NCI-H748 (cell line): ENCODE measurements around the gene SIPA1L3.
"Not testable (repeated sequence)": the region's sequence is repeated elsewhere in the genome, so short reads cannot be mapped to it uniquely, and the experiment has no call there.

Source experiments
- DNase-seq: peaks from one replicate; lab custom pipeline; 2025; ENCODE audit not compliant: unreplicated experiment; lab: John Stamatoyannopoulos, UW

Gene SIPA1L3

DNA sequence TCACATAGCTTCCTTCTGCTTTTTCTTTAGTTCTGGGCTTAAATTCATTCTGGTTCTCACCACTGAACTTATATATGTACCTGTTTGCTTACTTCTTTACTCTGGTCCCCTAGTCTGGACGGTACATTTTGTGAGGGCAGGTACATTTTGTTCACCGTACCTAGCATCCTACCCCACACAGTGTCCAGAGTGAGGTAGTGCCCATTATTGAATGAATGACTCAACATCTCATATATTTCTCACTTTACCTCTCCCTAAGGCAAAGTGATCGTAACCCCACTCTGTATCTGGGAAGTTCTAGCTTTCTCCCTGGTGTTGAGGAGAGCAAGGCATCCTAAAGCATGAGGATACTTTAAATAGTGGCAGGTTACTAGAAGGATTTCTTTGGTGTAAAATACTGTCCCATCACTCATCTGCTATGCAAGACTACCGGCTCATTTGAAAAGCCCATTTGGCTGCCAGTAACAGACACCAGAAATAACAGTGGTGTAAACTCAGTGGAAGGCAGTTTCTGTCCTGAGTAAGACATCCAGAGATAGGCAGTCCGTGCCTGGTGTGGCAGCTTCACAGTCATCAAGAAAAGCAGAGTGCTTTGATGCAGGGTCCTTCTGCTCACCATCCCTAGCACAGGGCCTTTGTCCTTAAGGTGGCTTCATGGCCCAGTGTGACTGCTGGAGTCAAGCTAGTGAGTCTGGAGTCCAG is 111.8 kb downstream of the SIPA1L3 start:
- DNase-seq, result no peak

DNA sequence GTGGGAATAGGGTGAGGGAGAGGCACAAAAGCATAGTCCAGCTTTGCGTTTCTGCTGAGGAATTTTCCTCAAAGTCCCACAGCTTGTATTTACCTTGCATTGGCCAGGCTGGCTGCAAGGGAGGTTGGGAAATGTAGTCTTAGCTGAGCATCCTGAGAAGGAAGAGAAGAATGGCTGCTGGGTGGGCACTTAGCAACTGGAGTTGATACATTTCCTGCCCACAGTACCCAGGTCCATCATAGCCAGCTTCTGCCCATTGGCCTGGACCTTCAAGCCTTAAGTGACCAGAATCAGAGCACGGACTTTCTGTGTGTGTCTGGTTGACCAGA is 112.4 kb downstream of the SIPA1L3 start:
- DNase-seq, result no peak

DNA sequence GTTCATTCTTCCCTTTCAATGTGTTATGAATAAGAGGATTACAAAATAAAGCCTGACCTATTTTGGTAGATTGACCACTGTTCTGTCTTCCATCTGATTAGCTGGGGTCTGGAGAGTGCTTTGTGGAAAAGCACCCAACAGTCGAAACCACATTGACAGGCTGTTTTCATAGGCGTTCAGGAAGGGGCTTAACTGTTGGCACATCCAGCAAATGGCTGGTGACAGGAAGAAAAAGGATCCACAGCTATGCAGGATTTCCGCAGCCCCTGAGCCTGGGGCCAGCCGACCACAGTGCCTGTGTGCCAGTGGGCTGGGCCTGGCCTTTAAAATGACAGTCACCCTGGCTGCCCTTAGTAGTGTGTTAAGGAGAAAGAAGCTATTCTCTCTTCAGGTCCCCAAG is 113.3 kb downstream of the SIPA1L3 start:
- no peak for DNase-seq

DNA sequence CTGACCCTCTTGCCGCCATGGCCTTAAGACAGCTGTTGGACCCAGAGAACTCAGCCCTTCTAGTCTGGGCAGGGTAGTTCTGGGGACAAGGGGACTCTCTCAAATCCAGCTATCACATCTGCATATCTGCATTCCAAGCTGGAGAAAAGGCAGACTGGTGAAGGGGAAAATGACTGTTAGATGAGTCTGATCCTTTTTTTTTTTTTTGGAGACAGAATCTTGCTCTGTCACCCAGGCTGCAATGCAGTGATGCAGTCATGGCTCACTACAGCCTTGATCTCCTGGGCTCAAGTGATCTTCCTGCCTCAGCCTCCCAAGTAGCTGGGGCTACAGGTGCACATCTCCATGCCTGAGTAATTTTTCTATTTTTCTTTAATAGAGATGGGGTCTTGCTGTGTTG is 114.3 kb downstream of the SIPA1L3 start:
- DNase-seq, result no peak

DNA sequence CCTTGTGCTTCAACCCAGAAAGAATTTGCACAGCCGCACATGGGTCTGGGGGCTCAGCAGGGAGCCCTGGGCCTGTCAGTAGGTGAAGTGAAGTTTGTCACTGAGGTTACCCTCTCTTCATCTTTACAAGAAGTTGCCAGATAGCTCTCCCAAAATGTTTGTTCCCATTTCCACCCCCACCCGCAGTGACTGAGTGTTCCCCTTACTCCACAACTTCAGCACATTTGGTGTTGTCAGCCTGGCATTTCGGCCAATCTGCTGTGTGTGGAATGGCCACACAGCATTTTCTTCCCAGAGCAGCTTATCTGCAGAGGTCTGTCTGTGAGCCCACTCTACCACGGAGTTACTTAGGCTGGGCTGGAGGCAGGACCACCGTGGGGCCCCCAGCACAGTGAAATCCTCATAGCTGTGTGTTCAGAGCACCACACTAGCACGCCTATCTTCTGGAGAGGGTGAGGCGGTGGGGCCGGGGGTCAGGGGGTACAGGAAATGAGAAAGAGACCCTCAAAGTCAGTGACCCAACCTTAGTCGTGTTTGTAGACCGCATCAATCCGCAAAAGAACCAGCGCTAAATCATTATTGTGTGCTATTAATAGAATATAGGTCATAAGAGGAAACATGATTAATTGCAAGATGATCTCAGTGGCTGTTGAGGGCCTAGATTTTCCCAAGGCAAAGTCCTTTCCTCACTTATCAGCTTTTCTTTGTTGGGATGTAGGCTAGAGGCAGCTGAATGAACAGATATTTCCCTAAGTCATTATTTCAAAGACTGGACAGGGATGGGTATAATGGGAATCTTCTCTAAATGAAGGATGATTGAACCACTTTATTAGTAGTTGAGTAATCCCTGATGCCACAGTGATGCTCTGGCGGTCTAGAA is 116.0 kb downstream of the SIPA1L3 start:
- DNase-seq, result no peak

DNA sequence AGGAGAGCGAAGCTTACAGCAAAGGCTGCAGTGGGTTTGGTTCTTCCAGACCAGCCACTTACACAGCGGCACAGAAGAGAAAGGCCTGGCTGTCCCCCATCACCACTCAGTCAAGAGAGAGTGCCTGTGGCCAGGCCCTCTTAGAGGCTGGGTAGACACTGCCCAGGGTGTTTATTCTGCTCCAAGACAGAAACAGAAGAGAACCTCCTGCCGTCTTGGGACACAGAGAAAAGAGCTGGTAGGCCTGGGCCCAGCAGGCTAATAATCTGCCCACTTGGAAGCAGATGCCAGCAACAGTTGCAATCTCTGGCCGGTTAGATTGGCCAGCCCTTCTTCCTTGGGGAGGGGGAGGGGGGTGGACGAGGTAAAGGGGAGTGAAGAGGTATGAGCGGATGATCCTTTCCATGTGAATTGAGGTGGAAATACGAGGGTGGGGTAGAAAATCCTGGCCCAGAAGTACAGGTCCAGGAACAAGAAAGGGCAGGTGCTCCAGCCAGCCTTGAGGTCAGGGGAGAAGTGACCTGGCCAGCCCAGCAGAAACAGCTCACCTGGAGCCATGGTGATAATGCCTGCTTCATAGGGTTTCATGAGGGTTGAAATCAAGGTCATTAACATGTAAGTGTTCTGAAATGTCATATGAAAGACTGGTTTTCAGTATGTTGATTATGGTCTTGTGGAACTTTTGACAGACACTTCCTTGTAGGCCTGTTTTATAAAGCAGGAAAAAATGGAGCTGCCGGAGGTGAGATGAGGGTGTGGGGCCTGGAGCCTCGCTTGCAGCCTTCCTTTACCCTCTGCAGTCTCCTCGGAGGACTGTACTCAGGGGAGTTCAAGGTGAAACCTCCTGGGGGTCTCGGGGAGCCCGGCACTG is 116.9 kb downstream of the SIPA1L3 start:
- DNase-seq, result no peak

DNA sequence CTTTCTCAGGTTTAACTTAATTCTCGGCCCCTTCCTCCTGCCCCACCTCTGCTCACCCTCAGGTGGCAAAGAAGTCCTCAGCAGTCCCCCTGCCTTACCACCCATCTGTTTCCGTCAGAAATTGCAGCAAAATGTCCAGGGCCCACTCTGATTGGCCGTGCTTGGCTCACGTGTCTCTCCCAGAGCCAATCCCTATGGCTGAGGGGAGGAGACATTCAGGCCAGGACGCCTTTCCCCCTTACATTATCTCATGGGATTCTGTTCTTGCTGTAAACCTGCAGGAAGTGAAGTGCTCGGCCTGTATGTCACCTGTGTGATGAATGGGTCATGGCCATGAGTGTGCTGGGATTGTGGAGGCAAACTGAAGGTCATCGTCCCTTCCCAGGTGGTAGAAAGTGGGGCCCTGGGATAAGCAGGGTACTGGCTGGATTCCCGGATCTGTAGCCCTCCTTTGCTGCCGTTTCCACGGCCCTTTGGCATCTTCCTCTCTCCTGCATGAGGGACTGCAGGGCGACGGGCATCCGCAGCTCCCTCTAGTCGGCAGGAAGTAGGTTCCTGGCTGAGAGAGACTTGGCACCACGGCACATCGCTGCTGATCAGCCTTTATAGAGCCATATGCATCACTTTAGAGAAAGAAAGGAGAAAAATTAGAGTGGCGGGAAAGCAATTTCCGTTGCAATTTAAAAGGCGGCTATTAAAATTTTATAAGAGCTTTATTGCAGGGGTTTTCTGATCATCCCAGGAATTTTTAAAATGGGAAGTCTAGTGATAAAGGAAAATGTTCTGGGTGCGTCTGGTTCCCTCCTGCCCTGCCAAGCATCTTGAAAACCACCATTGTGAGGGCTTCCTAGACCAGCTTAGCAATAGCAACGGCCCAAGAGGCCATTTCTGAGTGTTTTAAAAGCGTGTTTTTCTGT is 118.2 kb downstream of the SIPA1L3 start:
- no peak for DNase-seq

DNA sequence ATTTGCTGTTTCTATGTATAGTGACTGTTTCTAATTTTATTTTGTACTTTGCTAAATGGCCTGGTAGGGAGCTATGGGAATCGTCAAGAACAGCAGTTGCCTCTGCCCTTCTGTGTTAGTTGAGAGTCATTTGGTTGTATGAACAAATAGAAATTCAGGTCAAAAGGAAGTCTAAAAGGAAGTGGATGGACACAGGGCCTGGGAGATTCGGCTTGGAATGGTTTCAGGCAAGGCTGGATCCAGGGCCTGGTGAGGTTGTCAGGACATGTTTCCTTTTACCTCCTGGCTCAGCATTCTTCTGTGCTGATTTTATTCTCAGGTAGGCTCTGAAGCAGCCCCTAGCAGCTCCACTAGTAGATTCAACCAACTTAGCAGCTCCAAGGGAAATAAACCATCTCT is 118.9 kb downstream of the SIPA1L3 start:
- no peak for DNase-seq

DNA sequence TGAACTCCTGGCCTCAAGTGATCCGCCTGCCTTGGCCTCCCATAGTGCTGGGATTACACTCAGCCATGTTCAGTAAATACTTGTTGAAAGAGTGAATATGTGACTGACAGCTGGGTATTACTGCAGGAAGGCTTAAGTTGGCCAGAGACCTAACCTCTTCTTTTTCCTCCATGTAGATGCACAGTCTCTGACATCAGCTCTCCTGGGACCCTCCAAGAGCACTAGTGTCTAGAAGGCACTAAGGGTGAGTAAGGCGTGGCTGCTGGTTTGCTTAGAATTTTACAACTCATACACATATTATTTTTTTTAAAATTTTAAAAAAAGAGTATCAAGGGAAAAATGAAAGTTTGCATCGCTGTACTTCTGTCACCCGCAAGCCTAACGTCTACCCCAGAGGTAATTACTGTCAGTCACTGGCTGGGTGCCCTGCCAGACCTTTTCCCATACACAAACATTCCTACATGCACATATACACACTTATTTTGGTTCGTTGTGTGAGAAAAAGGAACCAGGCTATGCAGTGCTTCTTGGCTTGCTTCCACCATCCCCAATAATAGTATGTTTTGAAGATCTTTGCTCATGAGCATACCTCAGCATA is 122.0 kb downstream of the SIPA1L3 start:
- no peak for DNase-seq

DNA sequence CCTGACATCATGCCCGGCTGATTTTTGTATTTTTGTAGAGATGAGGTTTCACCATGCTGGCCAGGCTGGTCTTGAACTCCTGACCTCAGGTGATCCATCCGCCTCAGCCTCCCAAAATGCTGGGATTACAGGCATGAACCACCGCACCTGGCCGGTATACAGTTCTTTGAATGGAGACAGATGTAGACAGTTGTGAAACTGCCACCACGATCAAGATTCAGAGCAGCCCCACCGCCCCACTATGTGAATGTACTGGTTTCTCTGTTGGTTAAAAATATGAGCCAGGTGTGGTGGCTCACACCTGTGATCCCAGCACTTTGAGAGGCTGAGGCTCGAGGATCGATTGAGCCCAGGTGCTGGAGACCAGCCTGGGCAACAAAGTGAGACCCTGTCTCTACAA is 123.0 kb downstream of the SIPA1L3 start:
- not testable (repeated sequence) for DNase-seq

DNA sequence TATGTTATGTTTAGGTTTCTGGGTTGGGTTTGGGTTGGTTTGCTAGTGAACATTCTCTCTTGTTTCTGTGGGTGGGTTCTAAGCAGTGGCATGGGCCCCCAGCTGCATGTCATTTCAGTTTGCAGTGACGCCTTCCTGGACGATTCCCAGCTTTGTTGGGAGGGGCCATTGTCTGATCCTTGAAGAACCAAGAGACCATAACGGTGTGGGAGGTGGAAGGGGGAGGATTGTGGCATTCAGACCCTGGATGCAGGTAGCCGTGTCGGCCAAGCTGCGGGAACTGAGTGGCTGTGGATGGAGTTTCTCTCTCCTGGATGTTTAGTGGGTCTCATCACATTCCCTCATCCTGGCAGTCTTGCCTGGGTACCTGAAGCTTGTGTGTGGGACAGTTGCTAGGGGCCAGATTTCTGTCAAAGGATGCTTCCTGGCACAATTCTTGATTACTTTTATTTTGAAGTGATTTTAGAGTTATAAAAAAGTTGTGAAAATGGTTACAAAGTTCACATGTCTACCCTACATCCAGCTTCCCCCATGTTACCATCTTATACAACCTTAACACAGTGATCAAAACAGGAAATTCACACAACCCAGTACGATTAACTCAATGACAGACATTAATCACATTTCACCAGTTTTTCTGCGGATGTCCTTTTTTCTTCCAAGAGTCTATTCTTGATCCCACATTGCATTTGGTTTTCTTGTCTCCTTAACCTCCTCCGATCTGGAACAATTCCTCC is 123.8 kb downstream of the SIPA1L3 start:
- DNase-seq, result no peak

DNA sequence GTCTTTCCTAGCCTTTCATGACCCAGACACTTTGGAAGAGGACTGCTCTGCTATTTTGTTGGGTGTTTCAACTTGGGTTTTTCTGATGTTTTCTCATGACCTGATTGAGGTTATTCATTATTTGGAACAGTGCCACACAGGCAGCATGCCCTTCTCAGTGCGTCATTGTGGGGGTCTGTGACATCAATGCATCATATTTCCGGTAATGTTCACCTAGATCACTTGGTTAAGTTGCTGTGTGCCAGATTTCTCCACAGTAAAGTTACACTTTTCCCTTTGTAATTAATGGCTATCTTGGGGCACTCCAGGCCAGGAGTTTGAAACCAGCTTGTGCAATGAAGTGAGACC is 124.4 kb downstream of the SIPA1L3 start:
- DNase-seq, result no peak

DNA sequence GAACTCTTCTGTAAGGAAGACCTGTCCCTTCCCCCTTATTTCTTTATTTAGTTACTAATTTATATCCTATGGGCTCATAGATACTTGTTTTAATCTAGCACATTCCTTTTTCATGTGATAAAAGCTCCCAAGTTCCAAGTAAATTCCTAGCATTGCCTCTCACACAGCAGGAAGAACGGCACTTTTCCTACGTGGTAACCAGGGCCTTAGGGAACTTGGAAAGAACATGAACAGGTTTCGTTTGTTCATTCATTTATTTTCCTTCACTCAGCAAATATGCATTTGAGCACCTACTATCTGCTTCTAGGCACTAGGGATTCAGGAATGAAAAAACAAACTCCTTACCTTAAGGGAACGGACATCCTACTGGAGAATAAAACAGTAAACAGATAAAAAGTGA is 125.1 kb downstream of the SIPA1L3 start:
- DNase-seq, result no peak

DNA sequence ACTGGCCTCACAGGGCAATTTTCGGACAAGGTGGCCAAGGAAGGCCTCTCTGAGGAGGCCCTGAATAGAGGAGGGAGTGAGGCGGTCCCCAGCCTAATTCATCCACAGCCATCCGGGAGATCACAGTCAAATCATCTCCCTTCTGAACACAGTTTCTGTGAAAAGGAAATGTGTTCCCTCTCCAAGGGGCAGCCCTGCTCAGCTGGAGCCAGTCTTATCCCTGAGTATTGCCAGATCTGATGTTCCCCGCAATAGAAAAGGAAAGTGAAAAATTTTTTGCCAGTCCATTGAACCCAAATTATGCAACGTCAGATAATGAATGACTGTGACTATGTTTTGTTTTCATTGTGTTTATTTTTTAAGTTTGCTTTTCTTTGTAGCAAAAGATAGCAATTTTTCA is 125.9 kb downstream of the SIPA1L3 start:
- no peak for DNase-seq

DNA sequence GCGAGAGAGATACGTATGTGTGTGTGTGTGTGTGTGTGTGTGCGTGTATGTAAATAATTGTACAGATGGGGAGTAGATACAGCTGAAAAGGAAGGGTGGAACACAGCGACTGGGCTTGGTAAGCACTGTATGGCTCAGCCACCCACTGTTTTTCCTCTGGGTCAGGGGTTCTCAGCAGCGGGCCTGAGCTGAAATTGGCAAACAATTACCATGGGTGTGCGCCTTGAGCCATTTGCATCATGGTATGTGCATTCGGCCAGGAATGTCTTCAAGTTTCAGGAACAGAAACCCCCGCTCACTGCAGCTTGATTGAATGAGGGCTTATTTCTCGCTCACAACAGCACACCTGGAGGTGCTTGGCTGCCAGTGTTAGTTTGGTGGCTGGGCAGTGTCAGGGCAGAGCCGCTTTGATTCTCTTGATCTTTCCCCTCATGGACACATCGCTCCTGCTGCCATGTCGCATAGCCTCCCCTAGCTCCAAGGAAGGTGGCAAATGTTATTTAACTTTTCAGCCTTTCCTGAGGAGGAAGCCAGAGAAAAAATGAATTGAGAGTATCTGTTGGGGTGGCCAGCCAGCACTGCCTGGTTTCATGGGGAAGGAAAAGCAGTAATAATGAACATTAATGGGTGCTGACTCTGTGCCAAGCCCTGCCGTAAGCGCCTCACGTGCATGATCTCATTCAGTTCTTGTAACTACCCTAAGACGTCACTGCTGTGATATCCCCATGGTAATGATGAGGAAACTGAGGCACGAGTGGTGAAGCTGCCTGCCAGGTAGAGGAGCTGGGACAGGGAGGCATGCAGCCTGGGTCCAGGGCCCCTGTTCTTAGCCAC is 126.9 kb downstream of the SIPA1L3 start:
- DNase-seq, result no peak

DNA sequence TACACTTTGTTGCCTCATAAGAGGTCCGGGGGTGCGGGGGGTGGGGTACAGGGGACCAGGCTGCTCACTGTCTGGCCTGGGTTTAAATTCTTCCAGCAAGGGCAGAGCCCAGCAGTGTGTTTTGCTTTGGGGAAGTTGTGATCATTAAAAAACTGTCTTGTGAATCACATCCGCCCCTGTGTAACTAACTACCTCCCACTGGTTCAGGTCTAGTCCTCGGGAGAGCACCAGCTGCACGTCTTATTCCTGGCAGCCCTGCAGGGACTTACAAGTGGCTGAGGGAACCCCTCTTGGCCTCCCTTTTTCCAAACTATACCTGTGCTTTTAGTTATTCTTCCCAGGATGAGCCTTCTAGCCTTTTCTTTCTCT is 127.5 kb downstream of the SIPA1L3 start:
- no peak for DNase-seq

DNA sequence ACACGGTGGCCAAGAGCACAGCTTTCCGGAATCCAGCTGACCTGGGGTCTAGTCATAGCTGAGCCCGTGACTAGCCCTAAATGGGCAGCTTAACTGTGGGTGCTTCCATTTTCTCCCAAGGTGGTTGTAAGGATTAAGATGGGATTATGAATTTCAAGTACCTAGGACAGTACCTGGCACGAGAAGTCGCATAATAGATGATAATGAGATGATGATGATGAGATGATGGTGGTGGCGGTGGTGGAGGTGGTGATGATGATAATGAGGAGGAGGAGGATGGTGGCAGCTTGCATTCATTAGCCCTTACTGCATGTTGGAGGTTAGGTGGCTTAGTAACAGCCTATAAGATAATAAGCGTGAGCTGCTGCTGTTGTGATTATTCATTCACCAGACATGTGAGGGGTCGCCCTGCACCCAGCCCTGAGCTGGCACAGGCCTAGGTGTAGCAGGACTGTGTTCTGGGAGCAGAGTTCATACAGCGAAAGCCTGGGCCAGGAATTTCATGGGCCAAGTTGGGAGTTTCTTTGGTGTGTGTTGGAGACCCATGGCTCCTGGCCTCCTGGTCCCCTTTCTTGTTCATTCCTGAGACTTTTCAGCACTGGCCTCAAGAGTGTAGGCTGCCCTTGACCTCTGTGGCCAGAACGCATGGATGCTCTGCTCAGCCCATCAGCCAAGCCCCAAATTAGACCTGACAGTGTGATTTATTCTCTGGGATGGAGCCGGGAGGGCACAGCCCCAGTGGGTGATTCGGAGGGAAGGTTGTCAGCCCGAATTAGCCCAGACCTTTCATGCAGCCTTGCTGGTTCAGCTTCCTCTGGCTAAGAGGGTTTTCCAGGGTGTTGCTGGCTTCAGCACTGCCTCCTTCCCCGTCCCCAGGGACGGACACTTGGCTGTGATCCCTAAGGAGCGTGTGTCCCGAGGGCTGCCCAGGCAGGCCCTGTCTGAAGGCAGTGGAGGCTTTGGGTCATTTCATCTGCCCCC is 128.8 kb downstream of the SIPA1L3 start:
- DNase-seq, result no peak
